ENCODE data around the gene PYGO1.
"Not testable (repeated sequence)": the region's sequence is repeated elsewhere in the genome, so short reads cannot be mapped to it uniquely, and the experiment has no call there.

Gene PYGO1, protein sequence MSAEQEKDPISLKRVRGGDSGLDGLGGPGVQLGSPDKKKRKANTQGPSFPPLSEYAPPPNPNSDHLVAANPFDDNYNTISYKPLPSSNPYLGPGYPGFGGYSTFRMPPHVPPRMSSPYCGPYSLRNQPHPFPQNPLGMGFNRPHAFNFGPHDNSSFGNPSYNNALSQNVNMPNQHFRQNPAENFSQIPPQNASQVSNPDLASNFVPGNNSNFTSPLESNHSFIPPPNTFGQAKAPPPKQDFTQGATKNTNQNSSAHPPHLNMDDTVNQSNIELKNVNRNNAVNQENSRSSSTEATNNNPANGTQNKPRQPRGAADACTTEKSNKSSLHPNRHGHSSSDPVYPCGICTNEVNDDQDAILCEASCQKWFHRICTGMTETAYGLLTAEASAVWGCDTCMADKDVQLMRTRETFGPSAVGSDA
- total RNA-seq = 0 to 0.09 (median 0) reads per million in 4 experiments

- no peak for DNase-seq
Observed at GRCh38 chr15:55588070-55588814, at the start of gene PYGO1. Gene PYGO1 (minus strand): TSS chr15:55588345. CDS start chr15:55587883, 462 bp downstream.

DNA sequence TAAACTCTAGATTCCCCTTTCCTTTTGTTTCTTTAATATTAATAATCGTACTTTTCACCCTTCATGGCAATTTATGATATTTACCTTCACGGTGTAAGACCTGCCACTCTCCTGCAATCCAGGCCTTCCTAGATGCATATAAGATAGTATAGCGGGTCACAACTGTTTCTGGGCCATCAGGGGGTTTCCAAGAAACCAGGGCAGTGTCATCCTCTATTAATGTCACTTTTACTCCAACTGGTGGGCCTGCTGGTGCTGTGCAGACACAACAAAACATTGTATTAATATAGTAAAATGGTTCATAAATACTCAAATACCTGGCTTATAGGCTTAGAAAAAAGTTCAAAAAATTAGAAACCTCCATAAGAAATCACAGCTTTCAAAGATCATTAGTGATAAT lies 48.9 kb upstream of the PYGO1 start:
- no peak for DNase-seq

DNA sequence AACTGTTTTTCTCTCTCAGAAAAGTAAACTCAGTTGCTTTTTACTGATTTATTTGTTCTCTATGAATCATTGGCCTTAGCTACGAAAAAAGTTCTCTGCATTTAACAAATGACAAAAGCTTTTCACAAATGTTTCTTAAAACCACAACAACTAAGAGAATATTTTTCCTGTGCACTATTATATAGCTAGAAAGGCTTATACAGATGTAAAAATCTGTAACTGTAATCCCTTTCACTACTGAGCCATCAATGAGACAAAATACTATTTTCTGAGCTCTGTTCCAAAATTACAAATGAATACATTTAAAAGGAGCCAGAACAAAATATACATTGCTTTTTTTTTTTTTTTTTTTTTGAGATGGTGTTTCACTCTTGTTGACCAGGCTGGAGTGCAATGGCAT lies 45.6 kb upstream of the PYGO1 start:
- DNase-seq = no peak

- DNase-seq = no peak
Observed at GRCh38 chr15:55632434-55632833, 44.3 kb upstream of the PYGO1 start.

DNA sequence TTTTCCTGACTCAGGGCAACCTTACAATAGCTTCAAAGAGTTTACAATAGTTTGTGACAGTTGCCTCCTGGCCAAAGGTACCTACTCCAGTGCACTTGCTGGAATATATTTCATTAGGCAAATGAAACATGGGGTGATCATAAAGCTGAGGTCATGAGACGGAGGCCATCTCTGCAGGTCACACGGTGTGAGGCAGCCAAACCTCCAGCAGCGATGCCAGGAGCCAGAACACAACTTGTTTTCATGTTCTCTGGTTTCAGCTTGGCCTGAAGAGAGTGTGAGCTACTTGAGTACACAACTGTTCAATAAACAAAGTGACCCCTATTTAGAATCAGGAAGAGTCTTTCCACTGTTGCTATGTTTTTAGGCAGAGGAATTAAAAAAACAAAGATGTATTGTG lies 42.7 kb upstream of the PYGO1 start:
- no peak for DNase-seq

- DNase-seq = no peak
Observed at GRCh38 chr15:55628369-55628730, 40.2 kb upstream of the PYGO1 start.

DNA sequence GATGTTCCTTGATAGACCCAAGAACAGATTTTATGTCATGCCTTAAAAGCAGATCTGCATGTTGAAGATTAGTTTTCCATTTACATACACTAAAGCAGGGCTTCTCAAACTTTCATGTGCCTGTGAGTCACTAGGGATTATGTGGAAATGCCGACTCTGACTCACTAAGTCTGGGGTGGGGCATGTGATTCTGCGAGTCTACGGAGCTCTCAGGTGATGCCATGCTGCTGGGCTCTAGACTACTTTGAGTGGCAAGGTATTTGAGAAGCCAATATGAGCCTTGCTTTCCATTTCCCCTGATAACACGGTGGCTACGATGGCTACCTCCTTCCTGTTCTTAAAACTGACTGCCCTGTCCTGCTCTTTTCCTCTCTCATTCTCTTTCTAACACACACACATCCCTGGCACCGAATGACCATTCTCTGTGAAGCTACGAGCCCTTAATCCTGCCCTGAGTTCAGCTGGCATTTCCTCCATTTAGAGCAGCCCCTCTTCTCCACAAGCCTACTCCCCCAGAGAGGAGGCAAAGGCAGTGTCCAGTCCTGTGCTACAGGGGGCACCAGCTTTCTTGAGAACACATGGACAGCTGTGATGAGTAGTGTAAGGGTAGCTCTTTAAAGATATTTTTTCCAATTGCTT lies 39.7 kb upstream of the PYGO1 start:
- DNase-seq = no peak

DNA sequence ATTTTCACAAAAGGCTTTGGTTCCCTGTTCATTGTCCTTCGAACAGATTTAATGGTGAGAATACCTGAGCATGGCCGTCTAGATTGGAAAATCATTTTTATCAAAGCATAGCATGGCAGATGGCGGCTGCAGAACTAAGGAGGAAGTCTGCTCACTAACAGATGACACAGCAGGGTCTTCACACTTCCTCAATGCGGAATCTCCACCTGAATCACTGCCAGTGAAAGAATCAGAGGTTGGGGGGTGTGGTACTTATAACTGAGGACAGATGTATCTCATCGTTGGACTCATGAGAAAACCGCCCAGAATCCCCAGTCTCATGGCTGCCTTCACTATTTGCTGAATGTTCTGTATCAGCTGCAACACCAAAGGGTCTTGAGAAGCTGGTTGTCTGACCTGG lies 31.6 kb upstream of the PYGO1 start:
- no peak for DNase-seq

GRCh38 chr15:55618387-55618786 lies 30.2 kb upstream of the PYGO1 start:
- DNase-seq = no peak

DNA sequence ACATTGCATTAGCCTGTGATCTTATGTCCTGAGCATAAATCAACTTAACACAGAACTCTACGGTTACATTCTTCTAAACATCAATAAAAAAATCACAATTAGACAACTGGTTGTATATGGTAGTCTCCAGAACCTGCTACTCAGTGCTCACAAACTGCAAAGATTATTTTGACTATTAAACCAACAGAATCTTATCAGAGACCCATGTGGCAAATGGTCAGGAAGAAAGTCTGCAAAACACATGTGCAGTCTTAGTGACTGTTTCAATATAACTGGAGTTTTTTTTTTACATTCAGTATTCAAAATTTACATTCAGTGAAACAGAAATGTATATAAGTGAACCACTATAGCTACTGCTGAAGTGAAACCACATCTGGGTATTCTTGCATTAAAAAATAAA lies 27.3 kb upstream of the PYGO1 start:
- no peak for DNase-seq

DNA sequence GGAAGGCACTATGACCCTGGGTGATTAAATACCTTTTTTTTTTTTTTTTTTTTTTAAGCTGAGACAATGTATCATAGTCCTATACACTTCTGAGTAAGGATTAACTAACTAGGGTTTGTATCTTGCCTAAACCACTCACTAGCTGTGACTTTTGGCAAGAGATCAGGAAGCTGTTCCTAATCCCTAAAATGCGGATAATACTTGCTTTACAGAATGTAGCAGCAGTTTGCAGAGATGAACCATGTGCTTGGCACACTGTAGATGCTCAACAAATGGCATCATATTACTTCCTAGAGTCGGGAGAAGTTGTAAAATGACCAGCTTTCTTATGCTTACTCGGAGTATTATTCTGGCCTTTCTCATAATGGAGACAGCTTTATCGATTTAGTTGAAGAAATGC lies 25.6 kb upstream of the PYGO1 start:
- no peak for DNase-seq

GRCh38 chr15:55606214-55606613 lies 18.1 kb upstream of the PYGO1 start:
- no peak for DNase-seq

DNA sequence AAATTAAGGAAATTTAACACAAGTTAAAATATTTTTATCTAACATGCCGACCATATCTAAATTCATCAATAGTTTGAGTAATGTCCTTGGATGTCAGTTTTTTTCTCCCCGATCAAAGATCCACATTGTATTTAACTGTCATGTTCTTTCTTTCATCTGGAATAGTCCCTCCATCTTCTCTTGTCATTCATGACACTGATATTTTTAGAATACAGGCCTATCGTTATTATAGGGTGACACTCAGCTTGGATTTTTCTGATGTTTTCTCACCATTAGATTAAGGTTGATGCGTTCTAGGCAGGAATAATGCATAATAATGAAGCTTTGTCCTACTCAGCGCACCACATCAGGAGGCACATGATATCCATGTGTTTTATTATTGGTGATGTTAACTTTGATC lies 13.2 kb upstream of the PYGO1 start:
- DNase-seq = no peak

- DNase-seq = no peak
Observed at GRCh38 chr15:55599439-55599838, 11.3 kb upstream of the PYGO1 start.

GRCh38 chr15:55593019-55593418 lies 4.9 kb upstream of the PYGO1 start:
- DNase-seq = not testable (repeated sequence)

- no peak for DNase-seq
Observed at GRCh38 chr15:55590788-55591187, 2.6 kb upstream of the PYGO1 start.

GRCh38 chr15:55589287-55589686 lies 1.1 kb upstream of the PYGO1 start:
- no peak for DNase-seq

DNA sequence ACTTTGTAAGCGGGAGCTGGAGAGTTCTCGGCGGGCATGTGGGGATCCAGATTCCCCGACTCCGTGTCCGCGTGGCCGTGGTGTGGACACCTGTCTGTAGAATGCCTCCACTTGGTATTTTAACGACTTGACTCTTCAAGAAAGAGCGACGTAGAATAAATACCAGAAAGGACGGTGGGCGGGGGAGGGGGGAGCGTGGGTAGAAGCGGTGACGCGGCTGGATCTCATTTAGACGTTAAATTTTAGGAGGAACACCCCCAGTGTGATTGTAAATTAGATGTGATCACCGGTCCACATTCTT lies 620 bp upstream of the PYGO1 start:
- DNase-seq = no peak

DNA sequence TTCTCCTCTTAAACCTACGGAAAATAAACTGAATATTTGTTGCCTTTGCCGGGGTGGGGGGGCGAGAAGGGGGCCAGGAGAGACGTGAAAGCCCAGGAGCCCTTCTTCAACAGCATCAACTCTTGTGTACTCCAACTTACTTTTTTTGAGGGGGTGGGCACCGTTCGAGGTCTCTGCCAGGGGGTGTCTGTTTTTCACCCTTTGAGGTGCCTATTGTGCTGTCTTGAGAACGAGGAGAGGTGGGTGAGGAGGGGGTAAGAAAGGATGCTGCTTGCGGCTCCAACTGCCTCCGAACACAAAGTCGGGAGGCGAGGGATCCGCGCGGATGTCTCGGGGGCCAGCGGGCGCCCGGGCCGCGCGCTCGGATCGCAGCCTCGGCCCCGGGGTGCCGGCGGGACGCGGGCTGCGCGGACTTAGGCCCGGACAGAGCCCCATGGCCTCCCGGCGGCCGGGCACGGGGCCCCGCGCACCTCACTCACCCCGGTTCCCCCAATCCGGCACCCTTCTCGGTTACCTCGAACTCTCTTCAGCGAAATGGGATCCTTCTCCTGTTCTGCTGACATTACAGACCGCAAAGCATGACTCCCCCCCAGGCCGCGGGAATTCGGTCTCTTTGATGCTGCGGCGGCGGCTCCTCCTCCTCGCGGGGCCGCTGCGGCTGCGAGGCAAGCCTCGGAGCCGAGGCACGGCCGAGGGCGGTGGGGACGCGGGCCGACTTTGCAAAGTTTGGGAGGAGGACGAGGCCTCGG lies 650 bp downstream of the PYGO1 start:
- no peak for DNase-seq

- DNase-seq = no peak
Observed at GRCh38 chr15:55586808-55587207, 1.3 kb downstream of the PYGO1 start.

- no peak for DNase-seq
Observed at GRCh38 chr15:55576943-55577342, 11.2 kb downstream of the PYGO1 start.

- DNase-seq = no peak
Observed at GRCh38 chr15:55574096-55574495, 14.0 kb downstream of the PYGO1 start.

DNA sequence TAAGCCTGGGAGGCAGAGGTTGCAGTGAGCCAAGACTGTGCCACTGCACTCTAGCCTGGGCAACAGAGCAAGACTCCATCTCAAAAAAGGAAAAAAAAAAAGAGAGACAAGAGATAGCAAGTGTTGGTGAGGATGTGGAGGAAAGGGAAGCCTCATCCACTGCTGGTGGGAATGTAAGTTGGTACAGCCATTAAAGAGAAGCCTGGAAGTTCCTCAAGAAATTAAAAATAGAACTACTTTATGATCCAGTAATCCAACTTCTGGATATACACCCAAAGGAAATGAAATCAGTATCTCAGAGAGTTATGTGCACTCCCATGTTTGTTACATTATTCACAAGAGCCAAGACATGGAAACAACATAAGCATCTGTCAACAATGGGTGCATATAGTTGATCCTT lies 14.9 kb downstream of the PYGO1 start:
- no peak for DNase-seq
